GM12892 (cell line): ENCODE data around the gene ZNF71.
"Not testable (repeated sequence)": the region's sequence is repeated elsewhere in the genome, so short reads cannot be mapped to it uniquely, and the experiment has no call there.

ENCODE experiments used
- DNase-seq: peaks from one replicate; pipeline ENCODE4 v3.0.0; 2011; ENCODE audit not compliant: insufficient read length
- FAIRE-seq: peaks from 2 replicates; lab custom pipeline; 2011; peaks lifted over from hg19 to GRCh38; lab: Jason Lieb, UNC
- POLR2A ChIP-seq: IDR thresholded peaks from 2 replicates; pipeline ENCODE4 v1.6.1; 2011; ENCODE audit warnings: low read depth, low read length, control low read depth
- POLR2AphosphoS5 ChIP-seq: IDR thresholded peaks from 2 replicates; pipeline ENCODE4 v1.6.1; 2011; ENCODE audit warnings: low read depth, low read length, control low read depth
- TAF1 ChIP-seq: IDR thresholded peaks from 2 replicates; pipeline ENCODE4 v1.6.1; 2011; ENCODE audit warnings: low read depth, mild to moderate bottlenecking, control low read depth, low read length, borderline replicate concordance

Gene ZNF71

GRCh38 chr19:56667311-56667870 is 72.3 kb downstream of the ZNF71 start:
- DNase-seq (no peak), FAIRE-seq (no peak)
- TF ChIP-seq TAF1: no peak
- no peak for TF ChIP-seq POLR2AphosphoS5
- TF ChIP-seq POLR2A: no peak

- TF ChIP-seq TAF1: no peak
- TF ChIP-seq POLR2A: no peak
- no peak for TF ChIP-seq POLR2AphosphoS5
- no peak for DNase-seq
- FAIRE-seq: no peak
Measured at GRCh38 chr19:56668676-56669075, 73.6 kb downstream of the ZNF71 start.

GRCh38 chr19:56670401-56670960 is 75.4 kb downstream of the ZNF71 start:
- FAIRE-seq: no peak
- TF ChIP-seq POLR2A (no peak), TAF1 (no peak), POLR2AphosphoS5 (no peak)
- DNase-seq: no peak

GRCh38 chr19:56670961-56671612 is 76.0 kb downstream of the ZNF71 start:
- DNase-seq (no peak), FAIRE-seq (no peak)
- no peak for TF ChIP-seq POLR2AphosphoS5
- TF ChIP-seq TAF1: no peak
- no peak for TF ChIP-seq POLR2A

GRCh38 chr19:56671613-56671994 is 76.5 kb downstream of the ZNF71 start, which contains the start of gene ZNF835:
ZNF835 (minus strand) TSS chr19:56671757; CDS start chr19:56665198, 6,559 bp downstream.
- no peak for DNase-seq
- TF ChIP-seq TAF1: no peak
- no peak for TF ChIP-seq POLR2A
- no peak for TF ChIP-seq POLR2AphosphoS5
- FAIRE-seq: no peak

GRCh38 chr19:56672610-56673009 is 77.5 kb downstream of the ZNF71 start:
- DNase-seq, FAIRE-seq: not testable (repeated sequence)
